Uterine smooth muscle cell (primary cell): ENCODE results near the gene N4BP3. TPM values are rescaled to one million over a fixed set of nuclear protein-coding genes. Genes with fewer than 3 reads are reported as not detected.

Experiments used
- total RNA-seq: library from RNA; depleted of rRNA; stranded (reverse); fragments of >200 nt; gene quantifications from 2 replicates; pipeline ENCODE4 v1.2.3, GENCODE V29; 2014

Gene N4BP3, protein sequence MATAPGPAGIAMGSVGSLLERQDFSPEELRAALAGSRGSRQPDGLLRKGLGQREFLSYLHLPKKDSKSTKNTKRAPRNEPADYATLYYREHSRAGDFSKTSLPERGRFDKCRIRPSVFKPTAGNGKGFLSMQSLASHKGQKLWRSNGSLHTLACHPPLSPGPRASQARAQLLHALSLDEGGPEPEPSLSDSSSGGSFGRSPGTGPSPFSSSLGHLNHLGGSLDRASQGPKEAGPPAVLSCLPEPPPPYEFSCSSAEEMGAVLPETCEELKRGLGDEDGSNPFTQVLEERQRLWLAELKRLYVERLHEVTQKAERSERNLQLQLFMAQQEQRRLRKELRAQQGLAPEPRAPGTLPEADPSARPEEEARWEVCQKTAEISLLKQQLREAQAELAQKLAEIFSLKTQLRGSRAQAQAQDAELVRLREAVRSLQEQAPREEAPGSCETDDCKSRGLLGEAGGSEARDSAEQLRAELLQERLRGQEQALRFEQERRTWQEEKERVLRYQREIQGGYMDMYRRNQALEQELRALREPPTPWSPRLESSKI
- 0.89 and 1.1 TPM in 2 replicates for total RNA-seq

DNA sequence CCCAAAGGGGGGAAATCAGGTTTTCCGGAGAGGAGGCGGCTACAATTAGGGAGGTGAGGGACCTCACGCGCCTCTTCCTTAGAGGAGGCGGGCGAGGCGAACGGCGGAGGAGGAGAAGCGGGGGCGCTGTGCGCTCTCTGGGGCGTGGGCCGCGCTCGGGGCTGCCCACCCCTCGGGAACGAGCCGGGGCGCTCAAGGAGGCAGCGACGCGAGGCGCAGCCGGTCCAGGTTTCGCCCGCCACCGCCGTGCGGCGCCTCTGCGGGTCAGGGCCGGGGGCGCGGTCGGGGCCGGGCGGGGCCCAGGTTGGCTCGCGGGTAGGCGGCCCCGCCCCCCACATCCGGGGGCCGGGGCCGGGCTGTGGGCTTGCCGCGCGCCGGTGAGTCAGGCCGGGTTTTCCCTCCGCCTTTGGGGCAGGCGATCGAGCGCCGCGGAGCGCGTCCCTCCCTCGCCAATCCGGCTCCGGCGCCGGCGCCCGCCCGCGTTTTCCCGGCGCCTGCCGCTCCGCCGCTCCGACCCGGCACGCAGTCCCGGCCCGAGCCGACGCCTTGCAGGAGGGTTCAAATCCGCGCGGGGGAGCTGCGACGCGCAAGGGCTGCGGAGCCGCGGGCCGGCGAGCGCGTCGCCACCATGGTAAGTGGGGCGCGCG, at the start of gene N4BP3:
TSS of gene N4BP3 (plus strand) at position 392 of the 647 bp plus-strand sequence. CDS start 6,052 bp downstream, outside the sequence.

DNA sequence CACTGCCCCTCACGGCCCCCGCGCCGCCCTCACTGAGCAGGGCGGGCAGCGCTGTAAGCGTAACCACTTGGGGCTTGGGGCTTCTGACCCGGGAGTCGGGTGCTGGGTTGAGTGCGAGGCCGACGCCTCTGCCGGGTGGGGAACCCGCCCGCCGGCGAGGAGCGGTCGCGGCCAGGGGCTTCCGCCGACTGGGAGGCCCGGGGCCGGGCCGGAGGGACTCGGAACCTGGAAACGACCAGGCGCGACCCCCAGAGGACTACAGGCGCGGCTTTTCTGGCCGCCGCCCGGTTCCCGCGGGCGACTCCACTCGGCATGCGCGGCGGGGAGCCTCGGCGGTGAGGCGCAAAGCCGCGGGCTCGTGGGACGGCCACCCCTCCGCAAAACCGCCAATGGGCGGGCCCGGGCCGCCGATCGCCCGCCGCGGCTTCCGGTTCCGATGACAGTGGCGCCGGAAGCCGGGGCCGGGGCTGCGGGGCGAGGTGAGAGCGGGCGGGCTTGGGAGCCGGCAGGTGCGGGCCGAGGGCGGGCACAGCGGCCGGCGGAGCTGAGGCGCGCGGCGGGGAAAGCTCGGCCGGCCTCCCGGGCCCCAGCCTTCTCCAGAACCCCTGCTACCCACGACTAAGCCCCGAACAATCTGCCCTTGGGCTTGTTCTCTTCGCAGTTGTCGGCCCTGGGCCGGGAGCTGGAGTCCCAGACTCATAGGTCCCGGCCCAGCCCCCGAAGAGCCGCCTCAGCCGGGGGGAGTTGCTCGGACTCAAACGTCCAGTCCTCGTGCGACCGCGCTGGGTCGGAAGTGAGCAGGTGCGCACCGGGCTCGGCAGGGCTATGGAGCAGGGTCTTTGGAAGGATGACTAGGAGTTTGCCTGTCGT, 17.5 kb downstream of the N4BP3 start, which contains the start of gene RMND5B:
TSS of gene RMND5B (plus strand) at position 439 of the 870 bp plus-strand sequence. CDS start 7,106 bp downstream, outside the sequence.

DNA sequence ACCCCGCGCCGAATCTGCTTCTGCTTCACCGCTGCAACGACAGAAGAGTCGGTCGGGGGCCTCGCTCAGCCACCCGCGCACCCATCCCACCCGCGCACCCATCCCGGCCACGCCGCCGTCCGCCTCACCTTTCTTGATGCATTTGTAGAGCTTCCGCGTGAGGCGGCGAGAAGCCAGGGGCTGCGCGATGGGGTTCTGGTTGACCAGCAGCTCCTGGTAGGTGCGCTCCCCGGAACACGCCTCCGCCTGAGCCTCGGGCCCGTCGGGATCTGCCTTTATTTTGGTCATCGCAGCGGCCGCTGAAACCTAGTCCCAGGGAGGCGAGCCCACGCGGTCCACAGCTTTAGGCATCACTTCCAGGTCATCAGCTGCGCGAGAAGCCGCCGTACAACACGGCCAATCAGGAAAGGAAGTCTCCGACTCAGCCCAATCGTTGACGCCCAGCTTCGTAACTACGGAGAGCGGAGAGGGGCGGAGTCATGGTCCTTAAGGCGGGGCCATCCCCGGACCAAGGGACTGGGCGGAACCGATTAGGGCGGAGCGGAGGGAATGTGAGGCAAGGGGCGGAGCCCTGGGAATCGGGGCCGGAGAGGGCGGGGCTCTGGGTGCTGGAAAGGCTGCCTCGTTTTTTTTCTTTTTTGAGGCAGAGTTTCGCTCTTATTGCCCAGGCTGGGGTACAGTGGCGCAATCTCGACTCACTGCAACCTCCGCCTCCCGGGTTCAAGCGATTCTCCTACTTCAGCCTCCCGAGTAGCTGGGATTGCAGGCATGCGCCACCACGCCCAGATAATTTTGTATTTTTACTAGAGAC, 40.4 kb downstream of the N4BP3 start, which contains the start of gene NHP2:
TSS of gene NHP2 (minus strand) at position 356 of the 811 bp plus-strand sequence. CDS start at position 288, 68 bp downstream.

Other genes starting within 250 kb of the N4BP3 start
- not detected in 2 replicates for gene PROP1, start 117.3 kb upstream of the N4BP3 start, total RNA-seq
- 29.2 and 32.9 TPM in 2 replicates for gene RMND5B, start 17.5 kb downstream of the N4BP3 start, total RNA-seq
- gene NHP2, start 40.4 kb downstream of the N4BP3 start, total RNA-seq = 151 and 200 TPM in 2 replicates
- not detected in 2 replicates for gene GMCL2, start 73.8 kb downstream of the N4BP3 start, total RNA-seq
- 43.0 and 74.5 TPM in 2 replicates for gene HNRNPAB, start 91.0 kb downstream of the N4BP3 start, total RNA-seq
- 20.0 and 33.0 TPM in 2 replicates for gene PHYKPL, start 119.3 kb downstream of the N4BP3 start, total RNA-seq